HS-5 (cell line): ENCODE results near the gene MINK1.

ENCODE experiments used
- DNase-seq: peaks from one replicate; pipeline ENCODE4 v3.0.0-alpha.2; 2012; ENCODE audit warnings: low read depth

The MINK1 gene

GRCh38 chr17:4933646-4934045, 100.5 kb downstream of the MINK1 start:
- DNase-seq = no peak

GRCh38 chr17:4934173-4934979, 101.2 kb downstream of the MINK1 start:
- no peak for DNase-seq

DNA sequence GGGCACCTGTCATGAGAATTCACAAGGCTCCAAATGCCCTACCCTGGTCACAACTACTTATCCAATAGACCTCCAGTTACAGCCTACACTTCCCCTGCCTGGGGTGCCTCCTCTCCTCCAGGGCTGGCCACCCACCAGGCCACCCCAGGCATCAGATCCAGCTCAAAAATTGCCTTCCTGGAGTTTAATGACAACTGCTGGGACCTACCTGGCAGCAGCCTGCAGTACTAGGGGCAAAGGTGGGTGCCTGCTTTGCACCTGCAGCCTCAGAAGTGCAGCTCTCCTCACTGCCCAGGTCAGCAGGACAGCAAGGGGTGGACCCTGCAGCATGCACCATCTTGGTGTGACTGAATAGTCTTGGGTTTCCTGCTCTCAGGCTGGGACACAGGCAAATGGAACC, 102.5 kb downstream of the MINK1 start:
- DNase-seq = no peak

- DNase-seq = no peak
These were observed 103.3 kb downstream of the MINK1 start for GRCh38 chr17:4936436-4936835.

- no peak for DNase-seq
These were observed 104.4 kb downstream of the MINK1 start for GRCh38 chr17:4937553-4937952.

GRCh38 chr17:4938069-4938491, 104.9 kb downstream of the MINK1 start:
- no peak for DNase-seq

- DNase-seq = no peak
These were observed 105.8 kb downstream of the MINK1 start for GRCh38 chr17:4938688-4939545.

DNA sequence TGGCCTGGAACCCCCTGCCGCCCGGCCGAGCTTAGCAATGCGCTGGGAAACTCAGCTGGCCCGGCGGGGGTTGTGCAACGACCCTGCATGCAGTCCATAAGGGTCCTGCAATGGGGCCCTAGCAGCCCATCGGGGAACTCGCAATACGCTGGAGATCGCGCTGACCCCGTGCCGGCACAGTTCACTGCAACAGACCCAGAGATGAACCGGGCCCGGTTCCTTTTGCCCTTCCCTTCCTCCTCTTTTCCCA, 106.3 kb downstream of the MINK1 start:
- no peak for DNase-seq

DNA sequence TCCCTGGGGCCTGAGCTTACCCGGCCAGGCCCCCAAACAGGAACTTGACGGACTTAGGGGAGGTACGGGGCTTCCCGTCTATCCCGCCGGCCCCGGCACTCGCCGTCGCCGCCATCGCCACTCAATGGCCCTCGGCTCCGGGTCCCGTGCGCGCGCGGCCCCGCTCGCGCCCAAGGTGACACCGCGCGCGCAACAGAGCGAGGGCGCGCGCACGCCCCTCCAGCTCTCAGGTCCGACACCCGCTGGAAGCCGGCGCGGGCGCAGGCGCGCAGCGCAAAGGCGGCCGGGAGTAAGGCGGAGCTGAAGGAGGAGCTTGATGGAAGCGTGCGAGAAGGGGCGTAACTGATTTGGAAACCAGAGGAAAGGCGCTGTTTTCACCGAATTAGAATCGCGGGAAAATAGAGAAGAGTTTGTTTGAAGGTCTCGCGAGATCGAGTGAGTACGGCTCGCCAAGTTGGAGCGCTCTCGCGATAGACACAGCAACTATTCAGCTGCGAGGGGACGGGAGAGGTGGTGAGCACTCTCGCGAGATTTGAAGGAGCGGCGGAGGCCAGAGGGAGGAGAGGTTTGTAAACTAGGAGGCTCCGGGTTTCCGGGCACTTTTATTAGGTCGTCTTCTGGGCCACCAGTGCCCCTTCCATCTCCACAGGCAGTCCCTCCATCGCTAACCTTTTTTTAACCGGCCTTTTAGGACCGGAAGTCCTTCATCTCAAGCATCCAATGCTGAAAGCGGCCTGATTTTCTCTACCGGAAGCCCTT, 106.8 kb downstream of the MINK1 start, which contains the start of the genes RNF167 and SLC25A11:
Gene RNF167, plus strand, starts transcription at position 473 of the 759 bp plus-strand sequence. CDS start 642 bp downstream, outside the sequence.
Gene SLC25A11, minus strand, starts transcription at position 251 of the 759 bp plus-strand sequence. Its CDS starts 136 bp downstream, at position 115.
- peak; percentile 99 for DNase-seq

- no peak for DNase-seq
These were observed 107.6 kb downstream of the MINK1 start for GRCh38 chr17:4940555-4941318.

- no peak for DNase-seq
These were observed 108.1 kb downstream of the MINK1 start for GRCh38 chr17:4941319-4941610.

DNA sequence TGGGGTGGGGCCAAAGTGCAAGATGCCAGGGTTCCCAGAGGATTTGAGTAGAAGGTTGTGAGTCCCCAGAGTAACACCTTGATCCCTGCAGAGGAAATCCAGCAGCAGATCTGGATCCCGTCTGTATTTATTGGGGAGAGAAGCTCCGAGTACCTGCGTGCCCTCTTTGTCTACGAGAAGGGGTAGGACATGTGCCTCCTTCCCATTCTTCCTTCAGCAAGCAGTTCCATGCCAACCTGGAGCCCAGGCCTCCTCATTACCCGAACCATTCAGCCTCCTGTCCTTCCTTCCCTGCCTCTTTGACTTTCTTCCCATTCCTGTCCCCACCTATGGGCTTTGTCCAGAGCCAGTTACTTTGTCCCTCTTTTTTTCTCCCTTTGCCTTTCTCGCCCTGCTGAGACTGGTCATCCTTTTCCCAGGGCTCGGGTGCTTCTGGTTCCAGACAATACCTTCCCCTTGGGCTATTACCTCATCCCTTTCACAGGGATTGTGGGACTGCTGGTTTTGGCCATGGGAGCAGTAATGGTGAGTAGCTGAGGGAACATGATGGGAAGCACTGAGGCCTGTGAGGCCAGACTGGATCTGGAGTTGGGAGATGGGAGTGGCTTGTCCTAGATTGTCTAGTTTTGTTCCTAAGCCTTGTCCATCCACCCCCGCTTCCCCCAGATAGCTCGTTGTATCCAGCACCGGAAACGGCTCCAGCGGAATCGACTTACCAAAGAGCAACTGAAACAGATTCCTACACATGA, 109.8 kb downstream of the MINK1 start:
- no peak for DNase-seq

DNA sequence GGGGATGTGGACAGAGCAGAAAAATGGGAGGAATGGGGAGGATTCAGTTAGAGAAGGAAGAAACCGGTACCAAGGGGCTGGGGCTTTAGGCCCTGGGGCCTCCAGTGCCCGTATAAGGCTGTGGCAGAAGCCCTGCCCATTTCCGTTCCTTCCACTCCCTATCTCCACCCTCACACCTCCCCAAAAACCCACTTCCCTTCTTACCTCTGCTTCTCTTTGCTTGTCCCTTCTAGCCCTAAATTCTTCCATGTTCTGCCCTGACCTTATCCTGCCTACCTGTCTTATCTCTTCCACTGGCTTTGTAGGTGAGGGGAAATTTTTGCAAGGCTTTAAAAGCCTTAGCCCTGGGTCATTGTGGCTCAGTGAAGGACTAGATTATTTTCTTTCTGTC, 111.0 kb downstream of the MINK1 start:
- DNase-seq = no peak

- DNase-seq = no peak
These were observed 111.5 kb downstream of the MINK1 start for GRCh38 chr17:4944554-4945175.

GRCh38 chr17:4945176-4945943, 112.2 kb downstream of the MINK1 start:
- DNase-seq = peak; percentile 87

- DNase-seq = no peak
These were observed 112.8 kb downstream of the MINK1 start for GRCh38 chr17:4945944-4946280.

DNA sequence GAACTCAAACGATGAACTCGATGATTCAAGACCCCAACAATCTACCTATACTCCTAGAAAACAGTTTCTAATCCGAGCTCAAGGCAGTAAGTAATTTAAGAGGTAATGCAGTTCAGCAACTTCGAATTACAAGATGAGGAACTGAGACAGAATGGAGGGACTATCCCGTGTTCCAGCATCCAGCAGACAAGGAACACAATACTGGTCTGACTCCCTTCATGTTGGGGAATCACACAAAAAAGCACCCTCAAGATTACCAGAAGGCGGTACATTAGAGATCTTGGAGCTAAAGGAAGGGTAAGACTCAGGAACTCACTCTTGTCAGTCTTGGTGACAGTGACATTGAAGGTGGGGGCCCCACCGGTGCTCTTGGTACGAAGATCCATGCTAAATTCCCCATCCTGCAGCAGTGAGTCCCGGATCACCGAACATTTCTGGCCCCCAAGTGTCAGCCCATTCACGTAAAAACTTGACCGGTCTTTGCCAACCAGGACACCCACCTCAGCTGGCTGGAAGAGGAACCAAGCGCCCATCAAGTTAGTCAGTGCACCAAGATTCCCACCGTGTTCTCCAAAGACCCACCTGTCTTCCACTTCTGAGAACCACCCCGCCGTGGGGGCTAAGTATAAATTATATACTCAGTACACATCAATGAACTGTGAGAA, 113.3 kb downstream of the MINK1 start:
- no peak for DNase-seq

DNA sequence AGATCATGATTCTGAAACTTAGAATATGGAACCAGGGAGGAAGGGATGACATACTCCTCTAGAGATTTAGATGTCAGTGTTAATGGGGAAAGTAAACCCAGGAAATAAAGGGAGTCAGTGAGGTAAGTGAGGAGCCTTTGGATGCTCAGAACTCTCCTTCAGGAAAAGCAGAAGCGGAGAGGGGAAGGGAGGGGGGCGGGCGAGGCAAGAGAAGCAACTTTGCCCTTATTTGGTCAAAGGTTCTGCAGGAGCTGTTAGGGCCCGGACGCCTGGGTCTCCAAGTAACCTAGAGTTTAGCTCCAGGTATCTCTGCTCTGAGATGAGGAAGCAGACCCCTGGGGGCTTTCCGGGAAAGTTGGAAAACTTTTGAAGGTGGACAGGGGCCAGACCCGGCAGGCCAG, 113.9 kb downstream of the MINK1 start:
- no peak for DNase-seq
